HUES6 (cell line): Measurements from ENCODE around the gene SEZ6L.

Experiments used
- H3K27ac ChIP-seq: 2 replicates; pipeline ENCODE4 v1.7.0; 2013; ENCODE audit warnings: low read depth, mild to moderate bottlenecking, low read length, inconsistent platforms
- H3K27me3 ChIP-seq: 2 replicates; pipeline ENCODE4 v1.6.1; 2013; ENCODE audit warnings: low read length; ENCODE audit not compliant: control insufficient read depth, insufficient read depth
- H3K36me3 ChIP-seq: 2 replicates; pipeline ENCODE4 v1.6.1; 2013; ENCODE audit warnings: low read length; ENCODE audit not compliant: control insufficient read depth, insufficient read depth
- H3K4me1 ChIP-seq: 2 replicates; pipeline ENCODE4 v1.6.1; 2013; ENCODE audit warnings: low read length; ENCODE audit not compliant: control insufficient read depth, insufficient read depth
- H3K4me3 ChIP-seq: 2 replicates; pipeline ENCODE4 v1.5.1; 2013; ENCODE audit warnings: low read depth, low read length
- H3K9ac ChIP-seq: one replicate; pipeline ENCODE4 v1.6.1; 2013; ENCODE audit warnings: mild to moderate bottlenecking, low read length
- H3K9me3 ChIP-seq: 2 replicates; pipeline ENCODE4 v1.6.1; 2013; ENCODE audit warnings: low read depth, low read length; ENCODE audit not compliant: control insufficient read depth, insufficient read depth

The SEZ6L gene

GRCh38 chr22:26169315-26170111, at the start of gene SEZ6L:
Gene SEZ6L, plus strand, starts transcription at chr22:26169462. Its CDS starts 208 bp downstream, at chr22:26169670.
- no peak within 1 kb of the TSS for H3K9ac ChIP-seq
- peaks cover 79% of the 10 kb centered on the region for H3K27me3 ChIP-seq
- peak within 1 kb of the TSS; percentile 68 for H3K4me3 ChIP-seq
- H3K9me3 ChIP-seq = no peaks in the 10 kb centered on the region
- no peak within 1 kb of the TSS for H3K27ac ChIP-seq
- H3K36me3 ChIP-seq = no peaks in the 10 kb centered on the region
- H3K4me1 ChIP-seq = peaks cover 17% of the 10 kb centered on the region

DNA sequence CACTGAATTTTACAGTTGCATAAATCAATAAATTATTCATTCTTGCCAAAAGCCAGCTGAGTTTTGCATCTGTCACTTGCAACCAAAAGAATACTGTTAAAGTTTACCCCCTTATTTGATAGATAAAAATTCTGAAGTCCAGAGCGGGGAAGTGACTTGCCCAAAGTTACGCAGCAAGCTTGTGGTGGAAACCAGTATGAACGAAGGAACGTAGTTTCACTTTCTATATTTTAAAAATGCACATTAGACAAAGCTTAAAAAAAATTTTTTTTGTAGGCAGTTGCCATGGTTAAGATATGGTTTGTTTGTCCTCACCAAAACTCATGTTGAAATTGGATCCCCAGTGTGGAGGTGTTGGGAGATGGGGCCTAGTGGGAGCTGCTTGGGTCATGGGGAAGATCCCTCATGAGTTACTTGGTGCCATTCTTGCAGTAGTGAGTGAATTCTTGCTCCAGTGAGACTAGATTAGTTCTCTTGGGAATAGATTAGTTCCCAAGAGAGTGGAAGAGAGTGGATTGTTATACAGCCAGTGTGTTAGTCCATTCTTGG, 46.3 kb upstream of the SEZ6L start:
- no peaks in the 10 kb centered on the region for H3K36me3 ChIP-seq
- H3K4me3 ChIP-seq = no peak overlapping the region
- H3K9me3 ChIP-seq = no peaks in the 10 kb centered on the region
- no peaks in the 10 kb centered on the region for H3K4me1 ChIP-seq
- no peak overlapping the region for H3K9ac ChIP-seq
- H3K27ac ChIP-seq = no peak overlapping the region
- no peaks in the 10 kb centered on the region for H3K27me3 ChIP-seq

GRCh38 chr22:26124991-26125725, 44.1 kb upstream of the SEZ6L start:
- Histone ChIP-seq H3K9ac (no peak overlapping the region), H3K27ac (no peak overlapping the region), H3K4me1 (no peaks in the 10 kb centered on the region), H3K4me3 (no peak overlapping the region), H3K27me3 (no peaks in the 10 kb centered on the region), H3K36me3 (no peaks in the 10 kb centered on the region), H3K9me3 (no peaks in the 10 kb centered on the region)

- peaks cover 9% of the 10 kb centered on the region for H3K4me1 ChIP-seq
- no peaks in the 10 kb centered on the region for H3K9me3 ChIP-seq
- H3K36me3 ChIP-seq = no peaks in the 10 kb centered on the region
- H3K27me3 ChIP-seq = no peaks in the 10 kb centered on the region
- H3K9ac ChIP-seq = no peak overlapping the region
- H3K4me3 ChIP-seq = no peak overlapping the region
- H3K27ac ChIP-seq = no peak overlapping the region
These were observed 42.1 kb upstream of the SEZ6L start for GRCh38 chr22:26127126-26127525.

DNA sequence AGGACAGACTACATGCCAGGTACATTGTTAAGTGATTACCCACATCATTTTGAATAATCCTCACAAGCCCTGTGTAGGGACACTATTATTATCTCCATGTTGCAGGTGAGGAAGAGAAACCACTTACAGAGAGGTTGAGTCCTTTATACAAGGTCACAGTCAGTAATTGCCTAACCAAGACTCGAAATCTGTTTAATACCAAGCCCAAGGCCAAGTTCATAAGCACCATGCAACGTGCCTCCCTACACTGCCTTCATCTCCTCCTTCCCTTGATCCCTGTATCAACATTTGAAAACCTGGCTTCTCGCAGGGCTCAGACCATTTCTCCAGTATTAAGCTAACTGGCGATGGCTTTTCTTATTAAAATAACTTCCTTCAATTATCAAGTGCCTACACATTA, 41.7 kb upstream of the SEZ6L start:
- no peak overlapping the region for H3K4me3 ChIP-seq
- peaks cover 9% of the 10 kb centered on the region for H3K4me1 ChIP-seq
- H3K27me3 ChIP-seq = no peaks in the 10 kb centered on the region
- no peaks in the 10 kb centered on the region for H3K9me3 ChIP-seq
- no peaks in the 10 kb centered on the region for H3K36me3 ChIP-seq
- H3K9ac ChIP-seq = no peak overlapping the region
- H3K27ac ChIP-seq = no peak overlapping the region

DNA sequence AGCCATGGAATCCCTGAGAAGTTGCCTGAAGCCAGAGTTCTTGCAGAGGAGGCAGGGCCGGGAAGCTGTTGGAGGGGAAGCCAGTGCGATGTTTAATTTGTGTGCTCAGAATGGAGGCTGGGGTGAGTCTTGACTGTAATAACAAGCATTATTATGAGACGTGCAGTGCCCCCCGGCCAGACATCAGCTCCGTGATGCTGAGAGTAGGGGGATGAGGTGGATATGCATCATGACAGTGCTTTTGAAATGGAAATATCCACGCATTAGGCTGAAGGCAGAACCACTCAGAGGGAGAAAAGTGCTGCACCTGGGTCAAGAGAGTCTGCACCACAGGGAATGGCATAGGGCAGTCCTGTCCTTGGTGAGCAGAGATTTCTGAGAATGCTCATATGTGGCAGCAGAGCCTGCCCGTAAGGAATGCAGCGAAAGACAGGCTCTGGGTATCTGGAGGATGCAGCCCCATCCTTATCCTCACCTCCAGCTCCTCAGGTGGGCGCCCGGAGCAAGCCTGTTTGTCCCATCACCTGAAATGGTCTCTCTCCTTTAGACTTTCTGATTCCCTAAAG, 37.6 kb upstream of the SEZ6L start:
- H3K9ac ChIP-seq = no peak overlapping the region
- no peak overlapping the region for H3K4me3 ChIP-seq
- no peaks in the 10 kb centered on the region for H3K9me3 ChIP-seq
- peaks cover 9% of the 10 kb centered on the region for H3K4me1 ChIP-seq
- no peak overlapping the region for H3K27ac ChIP-seq
- no peaks in the 10 kb centered on the region for H3K36me3 ChIP-seq
- no peaks in the 10 kb centered on the region for H3K27me3 ChIP-seq

DNA sequence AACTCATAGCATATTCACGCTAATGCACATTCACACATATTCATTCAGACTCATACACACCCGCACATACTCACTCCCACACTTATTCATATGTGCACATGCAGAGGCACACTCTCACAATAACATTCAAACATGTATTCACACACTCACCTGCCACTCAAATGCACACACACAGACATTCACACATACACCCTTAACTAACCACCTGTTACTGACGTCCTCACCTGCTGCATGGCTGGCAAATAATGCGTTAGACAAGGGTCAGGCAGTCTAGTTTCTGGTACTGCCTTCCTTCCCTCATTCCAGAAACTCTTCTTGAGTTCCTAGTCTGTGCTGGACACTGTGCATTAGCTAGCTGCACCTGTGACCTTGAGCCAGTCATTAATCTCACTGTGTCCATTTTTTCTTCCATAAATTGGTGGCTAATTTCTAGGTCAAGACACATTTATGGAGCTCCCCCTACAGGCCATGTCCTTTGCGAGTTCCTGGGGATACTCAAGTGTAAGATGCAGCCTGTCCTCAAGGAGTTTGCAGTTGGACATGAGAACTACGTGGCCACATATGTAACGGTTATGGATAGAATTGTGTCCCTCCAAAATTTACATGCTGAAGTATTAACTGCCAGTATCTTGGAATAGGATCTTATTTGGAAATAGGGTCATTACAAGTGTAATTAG, 34.5 kb upstream of the SEZ6L start:
- Histone ChIP-seq H3K27me3 (no peaks in the 10 kb centered on the region; the same call in 1 of the 2 replicates), H3K4me3 (no peak overlapping the region), H3K9ac (no peak overlapping the region), H3K9me3 (no peaks in the 10 kb centered on the region), H3K4me1 (peaks cover 9% of the 10 kb centered on the region), H3K27ac (no peak overlapping the region), H3K36me3 (no peaks in the 10 kb centered on the region)

DNA sequence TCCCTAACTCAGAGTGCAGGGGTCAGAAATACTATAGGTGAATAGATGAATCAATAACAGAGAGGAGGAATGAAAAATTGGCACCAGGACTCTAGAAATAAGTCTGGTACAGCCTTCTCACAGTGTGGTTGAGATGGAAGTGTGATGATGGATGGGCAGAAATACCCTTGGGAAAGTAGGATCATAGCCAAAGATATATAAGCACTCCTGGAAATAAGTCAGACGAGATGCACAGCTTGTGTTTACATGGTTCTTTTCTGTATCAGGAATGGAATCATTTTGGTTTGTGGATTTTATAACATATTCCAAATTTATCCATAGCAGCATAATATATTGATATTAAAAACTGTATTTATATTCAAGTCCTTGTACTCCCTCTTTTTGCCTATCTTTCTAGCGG, 33.5 kb upstream of the SEZ6L start:
- Histone ChIP-seq H3K36me3 (no peaks in the 10 kb centered on the region), H3K4me1 (peaks cover 9% of the 10 kb centered on the region), H3K9ac (no peak overlapping the region), H3K27me3 (no peaks in the 10 kb centered on the region; the same call in 1 of the 2 replicates), H3K4me3 (no peak overlapping the region), H3K9me3 (no peaks in the 10 kb centered on the region), H3K27ac (no peak overlapping the region)

- no peaks in the 10 kb centered on the region for H3K9me3 ChIP-seq
- no peaks in the 10 kb centered on the region for H3K36me3 ChIP-seq
- H3K4me3 ChIP-seq = no peak overlapping the region
- H3K4me1 ChIP-seq = no peaks in the 10 kb centered on the region
- H3K27ac ChIP-seq = no peak overlapping the region
- H3K27me3 ChIP-seq = no peaks in the 10 kb centered on the region; the same call in 1 of the 2 replicates
- H3K9ac ChIP-seq = no peak overlapping the region
These were observed 30.0 kb upstream of the SEZ6L start for GRCh38 chr22:26139310-26139709.

DNA sequence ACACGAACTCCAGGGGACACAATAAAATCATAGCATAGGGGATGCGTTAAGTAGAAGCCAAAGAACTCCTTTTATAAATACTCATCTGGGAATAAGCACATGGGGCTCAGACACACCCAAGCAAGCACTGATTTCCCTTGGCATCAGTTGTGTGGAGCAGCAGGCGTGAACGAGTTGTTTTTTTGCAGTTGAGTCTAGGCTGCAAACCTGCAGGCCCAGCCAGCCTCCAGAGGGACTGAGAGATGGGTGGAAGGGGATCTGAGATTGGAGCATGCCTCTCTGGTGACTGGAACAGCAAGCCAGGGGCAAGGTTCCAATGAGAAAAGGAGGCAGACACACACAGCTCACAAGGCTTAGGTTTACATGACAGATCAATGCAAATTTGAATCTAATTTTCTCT, 27.4 kb upstream of the SEZ6L start:
- Histone ChIP-seq H3K27ac (no peak overlapping the region), H3K36me3 (no peaks in the 10 kb centered on the region), H3K9me3 (no peaks in the 10 kb centered on the region), H3K4me1 (no peaks in the 10 kb centered on the region), H3K27me3 (peaks cover 9% of the 10 kb centered on the region), H3K4me3 (no peak overlapping the region), H3K9ac (no peak overlapping the region)
